Thyroid gland (tissue), 4 donors: ENCODE results near the gene FPR1.

Experiments used
- POLR2A ChIP-seq, 2 donors: fragments of 450-650 bp; IDR thresholded peaks; one replicate each; pipeline ENCODE4 v1.6.1; 2017; ENCODE audit warnings: antibody characterized with exemption in 2 of 2, mild to moderate bottlenecking in 2 of 2, moderate library complexity in 1 of 2
- TF ChIP-seq, protein P1 (sequence below), 6 experiments: fragments of 200-600 bp in 3 of 6; fragments of 450-650 bp in 3 of 6; sonication (generic) in 3 of 6; IDR thresholded peaks; one replicate each; pipeline ENCODE4 v1.5.1; 2016 to 2019; ENCODE audit warnings: antibody characterized with exemption in 6 of 6, mild to moderate bottlenecking in 2 of 6, inconsistent platforms in 1 of 6, moderate library complexity in 1 of 6

GRCh38 chr19:51722492-51722891 is 29.2 kb downstream of the FPR1 start:
- no peak for TF ChIP-seq POLR2A (IDR thresholded peaks at IDR 0.05)
- TF ChIP-seq, protein P1, sequence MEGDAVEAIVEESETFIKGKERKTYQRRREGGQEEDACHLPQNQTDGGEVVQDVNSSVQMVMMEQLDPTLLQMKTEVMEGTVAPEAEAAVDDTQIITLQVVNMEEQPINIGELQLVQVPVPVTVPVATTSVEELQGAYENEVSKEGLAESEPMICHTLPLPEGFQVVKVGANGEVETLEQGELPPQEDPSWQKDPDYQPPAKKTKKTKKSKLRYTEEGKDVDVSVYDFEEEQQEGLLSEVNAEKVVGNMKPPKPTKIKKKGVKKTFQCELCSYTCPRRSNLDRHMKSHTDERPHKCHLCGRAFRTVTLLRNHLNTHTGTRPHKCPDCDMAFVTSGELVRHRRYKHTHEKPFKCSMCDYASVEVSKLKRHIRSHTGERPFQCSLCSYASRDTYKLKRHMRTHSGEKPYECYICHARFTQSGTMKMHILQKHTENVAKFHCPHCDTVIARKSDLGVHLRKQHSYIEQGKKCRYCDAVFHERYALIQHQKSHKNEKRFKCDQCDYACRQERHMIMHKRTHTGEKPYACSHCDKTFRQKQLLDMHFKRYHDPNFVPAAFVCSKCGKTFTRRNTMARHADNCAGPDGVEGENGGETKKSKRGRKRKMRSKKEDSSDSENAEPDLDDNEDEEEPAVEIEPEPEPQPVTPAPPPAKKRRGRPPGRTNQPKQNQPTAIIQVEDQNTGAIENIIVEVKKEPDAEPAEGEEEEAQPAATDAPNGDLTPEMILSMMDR (IDR thresholded peaks at IDR 0.05): no peak
